PC-9 (cell line): Measurements from ENCODE around the gene SOSTDC1. TPM values are rescaled to one million over a fixed set of nuclear protein-coding genes. Genes with fewer than 3 reads are reported as not detected.

Experiments used
- BruUV-seq: library from RNA; stranded (reverse); fragments of 400-500 nt; replicated peaks from 2 replicates; lab custom pipeline; 2021; lab: Mats Ljungman, UMichigan
- CTCF ChIA-PET: fragments of 300-600 bp; sonication (Branson Sonifier 250); formaldehyde crosslinking; loops from one replicate; lab custom pipeline; 2022; ENCODE audit warnings: antibody characterized with exemption; lab: Charles Lee
- POLR2A ChIA-PET: fragments of 300-600 bp; sonication (Branson Sonifier 250); formaldehyde crosslinking; loops from one replicate; lab custom pipeline; 2022; ENCODE audit warnings: antibody characterized with exemption; ENCODE audit not compliant: unreplicated experiment; lab: Charles Lee
- DNase-seq, 2 experiments: peaks; one replicate each; pipeline versions ENCODE4 v3.0.0 to v3.0.0-alpha.2; 2015 to 2022; ENCODE audit warnings: mixed read lengths in 1 of 2
- H2AFZ ChIP-seq: fragments of 200-600 bp; sonication (generic); 2 replicates; pipeline ENCODE4 v1.8.1; 2017; ENCODE audit warnings: antibody characterized with exemption
- H3F3A ChIP-seq: fragments of 200-600 bp; sonication (generic); 2 replicates; pipeline ENCODE4 v1.8.1; 2017; ENCODE audit warnings: antibody characterized with exemption, mild to moderate bottlenecking, low read depth; ENCODE audit not compliant: insufficient read depth
- H3K27ac ChIP-seq: fragments of 200-600 bp; sonication (generic); 2 replicates; pipeline ENCODE4 v1.6.1; 2016; ENCODE audit warnings: mixed run types
- H3K27me3 ChIP-seq: fragments of 200-600 bp; sonication (generic); 2 replicates; pipeline ENCODE4 v1.6.1; 2016; ENCODE audit warnings: low read depth, mixed run types; ENCODE audit not compliant: insufficient read depth
- H3K36me3 ChIP-seq: fragments of 200-600 bp; sonication (generic); 2 replicates; pipeline ENCODE4 v1.6.1; 2016; ENCODE audit warnings: low read depth, mixed run types
- H3K4me1 ChIP-seq: fragments of 200-600 bp; sonication (generic); replicated peaks from 2 replicates; pipeline ENCODE4 v1.6.1; 2016; ENCODE audit warnings: mixed run types; ENCODE audit not compliant: insufficient read depth
- H3K4me2 ChIP-seq: fragments of 200-600 bp; sonication (generic); 2 replicates; pipeline ENCODE4 v1.6.1; 2017; ENCODE audit warnings: mixed run types
- H3K4me3 ChIP-seq: fragments of 200-600 bp; sonication (generic); 2 replicates; pipeline ENCODE4 v1.6.1; 2016; ENCODE audit warnings: mixed run types
- H3K79me2 ChIP-seq: fragments of 200-600 bp; sonication (generic); 2 replicates; pipeline ENCODE4 v1.6.1; 2017; ENCODE audit warnings: low read depth, mixed run types
- H3K9me2 ChIP-seq: fragments of 200-600 bp; sonication (generic); 2 replicates; pipeline ENCODE4 v1.8.1; 2017; ENCODE audit warnings: mild to moderate bottlenecking; ENCODE audit not compliant: insufficient read depth
- H3K9me3 ChIP-seq: fragments of 200-600 bp; sonication (generic); 2 replicates; pipeline ENCODE4 v1.8.1; 2016; ENCODE audit warnings: low read depth; ENCODE audit not compliant: insufficient read depth
- H4K20me1 ChIP-seq: fragments of 200-600 bp; sonication (generic); 2 replicates; pipeline ENCODE4 v1.8.1; 2017; ENCODE audit not compliant: insufficient read depth
- CTCF ChIP-seq: fragments of 200-600 bp; sonication (generic); conservative IDR thresholded peaks from 2 replicates; pipeline ENCODE4 v1.6.1; 2017; ENCODE audit warnings: mixed run types, antibody characterized with exemption, mild to moderate bottlenecking, moderate library complexity
- EZH2 ChIP-seq: fragments of 200-600 bp; sonication (generic); IDR thresholded peaks from 2 replicates; pipeline ENCODE4 v1.8.0; 2017; ENCODE audit warnings: antibody characterized with exemption, low read depth
- intact Hi-C: fragments of 100-400 bp; cut with micrococcal nuclease; formaldehyde crosslinking; loops from one replicate; pipeline ENCODE4 v1.10.0; 2022; ENCODE audit not compliant: unreplicated experiment
- total RNA-seq: library from RNA; stranded (reverse); gene quantifications from 2 replicates; pipeline ENCODE4 v1.2.3, GENCODE V29; 2021

The SOSTDC1 gene
- total RNA-seq, 1 experiment from 2014 or later, result not detected

- H4K20me1 ChIP-seq, result no peaks in the 10 kb centered on the region
- POLR2A ChIA-PET, result interaction anchor here (0.5 to 2.8 kb wide), 17 partner anchors 8 to 1415 kb away, joined by 3 to 39 read pairs (median 4); no protein-coding TSS in a partner anchor
- H3K36me3 ChIP-seq, result no peaks in the 10 kb centered on the region
- peak overlapping the region; percentile 90 for H3K4me2 ChIP-seq
- H3K27me3 ChIP-seq, result no peaks in the 10 kb centered on the region
- TF ChIP-seq CTCF, result no peak
- no peak for TF ChIP-seq EZH2
- intact Hi-C loops, result loop anchor here (1.0 to 5.0 kb wide), 7 partner anchors 74 to 497 kb away; partner anchors contain the start of genes ANKMY2 and BZW2
- H3K9me2 ChIP-seq, result no peaks in the 10 kb centered on the region
- H3K27ac ChIP-seq, result peak overlapping the region; percentile 89
- peak overlapping the region; percentile 68 for H3K4me3 ChIP-seq
- BruUV-seq, result no TSS peak
- 0 out of 2 replicates have a peak, but pooled peaks cover 11% of the 10 kb centered on the region for H3K9me3 ChIP-seq
- H3F3A ChIP-seq, result peaks cover 49% of the 10 kb centered on the region
- CTCF ChIA-PET, result interaction anchor here (1.4 to 1.8 kb wide), 2 partner anchors 145 to 291 kb away, joined by 4 to 6 read pairs; no protein-coding TSS in a partner anchor
- peaks cover 57% of the 10 kb centered on the region for H3K4me1 ChIP-seq
- peaks cover 3% of the 10 kb centered on the region for H3K79me2 ChIP-seq
- no peak for DNase-seq
- H2AFZ ChIP-seq, result peak overlapping the region; percentile 85
Observed at GRCh38 chr7:16420329-16420648, 45.2 kb downstream of the SOSTDC1 start.

- peak overlapping the region; percentile 68 for H3K4me3 ChIP-seq
- H3K27me3 ChIP-seq, result no peaks in the 10 kb centered on the region
- H3K9me2 ChIP-seq, result no peaks in the 10 kb centered on the region
- H4K20me1 ChIP-seq, result no peaks in the 10 kb centered on the region
- peak overlapping the region; percentile 89 for H3K27ac ChIP-seq
- no peak for DNase-seq
- POLR2A ChIA-PET, result interaction anchor here (0.5 to 2.8 kb wide), 15 partner anchors 9 to 1415 kb away, joined by 3 to 39 read pairs (median 6); no protein-coding TSS in a partner anchor
- H3K79me2 ChIP-seq, result peaks cover 3% of the 10 kb centered on the region
- peaks cover 57% of the 10 kb centered on the region for H3K4me1 ChIP-seq
- no peaks in the 10 kb centered on the region for H3K36me3 ChIP-seq
- CTCF ChIA-PET, result interaction anchor here (1.4 to 1.8 kb wide), 2 partner anchors 145 to 290 kb away, joined by 4 to 6 read pairs; no protein-coding TSS in a partner anchor
- H3K4me2 ChIP-seq, result peak overlapping the region; percentile 90
- H2AFZ ChIP-seq, result peak overlapping the region; percentile 85
- intact Hi-C loops, result loop anchor here (1.0 to 5.0 kb wide), 7 partner anchors 74 to 497 kb away; partner anchors contain the start of genes ANKMY2 and BZW2
- TF ChIP-seq EZH2, result no peak
- H3K9me3 ChIP-seq, result 0 out of 2 replicates have a peak, but pooled peaks cover 11% of the 10 kb centered on the region
- TSS peak; percentile 76 for BruUV-seq
- peaks cover 49% of the 10 kb centered on the region for H3F3A ChIP-seq
Observed at GRCh38 chr7:16419859-16420258, 45.7 kb downstream of the SOSTDC1 start.

- intact Hi-C loops, result no loop called here
- TF ChIP-seq EZH2, result no peak
- no peak for TF ChIP-seq CTCF
Observed at GRCh38 chr7:16419126-16419525, 46.4 kb downstream of the SOSTDC1 start.

More at GRCh38 chr7:16419126-16419525, 46.4 kb downstream of the SOSTDC1 start:
- Histone ChIP-seq H3K9me3 (0 out of 2 replicates have a peak, but pooled peaks cover 11% of the 10 kb centered on the region), H3K79me2 (peaks cover 3% of the 10 kb centered on the region), H3K27me3 (no peaks in the 10 kb centered on the region), H3K36me3 (no peaks in the 10 kb centered on the region), H3F3A (peaks cover 49% of the 10 kb centered on the region), H3K4me1 (peaks cover 57% of the 10 kb centered on the region), H3K4me2 (peak overlapping the region; percentile 90), H4K20me1 (no peaks in the 10 kb centered on the region), H2AFZ (no peak overlapping the region), H3K4me3 (no peak overlapping the region), H3K9me2 (no peaks in the 10 kb centered on the region), H3K27ac (no peak overlapping the region)
- ChIA-PET POLR2A (interaction anchor here (0.9 kb wide), 1 partner anchor 289 kb away, joined by 6 read pairs; no protein-coding TSS in a partner anchor), CTCF (interaction anchor here (0.6 kb wide), 1 partner anchor 597 kb away, joined by 3 read pairs; no protein-coding TSS in a partner anchor)
- DNase-seq, result no peak
- no TSS peak for BruUV-seq
